AG09309 (cell line): ENCODE results near the gene EDEM3.

Source experiments
- DNase-seq: peaks from one replicate; pipeline ENCODE4 v3.0.0-alpha.2; 2010; ENCODE audit warnings: low read depth
- H3K4me3 ChIP-seq: 2 replicates; pipeline ENCODE4 v1.5.1; 2011; ENCODE audit warnings: mild to moderate bottlenecking, low read depth, low read length, moderate library complexity; ENCODE audit not compliant: control insufficient read depth
- TF ChIP-seq, protein P1 (sequence below): IDR thresholded peaks from 2 replicates; pipeline ENCODE4 v1.5.1; 2011; ENCODE audit warnings: mild to moderate bottlenecking, low read depth, low read length, inconsistent platforms; ENCODE audit not compliant: insufficient read depth, control insufficient read depth; ENCODE audit errors: missing control alignments

Gene EDEM3

DNA sequence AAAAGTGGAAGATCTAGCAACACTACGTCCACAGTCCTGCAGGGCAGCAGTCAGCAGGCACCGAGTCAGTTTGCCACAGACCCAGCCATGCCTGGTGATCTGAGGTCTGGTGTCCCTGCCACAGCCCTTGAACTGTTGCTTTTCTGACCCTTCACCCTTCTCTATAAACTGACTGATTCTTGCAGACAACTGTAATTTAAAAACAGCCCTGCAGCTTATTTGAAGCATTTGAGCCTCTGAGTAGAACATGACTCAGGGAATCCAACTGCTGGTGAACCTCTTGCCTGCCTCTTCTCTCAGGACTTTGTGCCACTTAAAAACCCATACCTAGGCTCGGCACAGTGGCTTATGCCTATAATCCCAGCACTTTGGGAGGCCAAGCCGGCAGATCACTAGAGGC lies 107.2 kb downstream of the EDEM3 start:
- TF ChIP-seq, protein P1, sequence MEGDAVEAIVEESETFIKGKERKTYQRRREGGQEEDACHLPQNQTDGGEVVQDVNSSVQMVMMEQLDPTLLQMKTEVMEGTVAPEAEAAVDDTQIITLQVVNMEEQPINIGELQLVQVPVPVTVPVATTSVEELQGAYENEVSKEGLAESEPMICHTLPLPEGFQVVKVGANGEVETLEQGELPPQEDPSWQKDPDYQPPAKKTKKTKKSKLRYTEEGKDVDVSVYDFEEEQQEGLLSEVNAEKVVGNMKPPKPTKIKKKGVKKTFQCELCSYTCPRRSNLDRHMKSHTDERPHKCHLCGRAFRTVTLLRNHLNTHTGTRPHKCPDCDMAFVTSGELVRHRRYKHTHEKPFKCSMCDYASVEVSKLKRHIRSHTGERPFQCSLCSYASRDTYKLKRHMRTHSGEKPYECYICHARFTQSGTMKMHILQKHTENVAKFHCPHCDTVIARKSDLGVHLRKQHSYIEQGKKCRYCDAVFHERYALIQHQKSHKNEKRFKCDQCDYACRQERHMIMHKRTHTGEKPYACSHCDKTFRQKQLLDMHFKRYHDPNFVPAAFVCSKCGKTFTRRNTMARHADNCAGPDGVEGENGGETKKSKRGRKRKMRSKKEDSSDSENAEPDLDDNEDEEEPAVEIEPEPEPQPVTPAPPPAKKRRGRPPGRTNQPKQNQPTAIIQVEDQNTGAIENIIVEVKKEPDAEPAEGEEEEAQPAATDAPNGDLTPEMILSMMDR = no peak
- H3K4me3 ChIP-seq = no peak overlapping the region
- no peak for DNase-seq

DNA sequence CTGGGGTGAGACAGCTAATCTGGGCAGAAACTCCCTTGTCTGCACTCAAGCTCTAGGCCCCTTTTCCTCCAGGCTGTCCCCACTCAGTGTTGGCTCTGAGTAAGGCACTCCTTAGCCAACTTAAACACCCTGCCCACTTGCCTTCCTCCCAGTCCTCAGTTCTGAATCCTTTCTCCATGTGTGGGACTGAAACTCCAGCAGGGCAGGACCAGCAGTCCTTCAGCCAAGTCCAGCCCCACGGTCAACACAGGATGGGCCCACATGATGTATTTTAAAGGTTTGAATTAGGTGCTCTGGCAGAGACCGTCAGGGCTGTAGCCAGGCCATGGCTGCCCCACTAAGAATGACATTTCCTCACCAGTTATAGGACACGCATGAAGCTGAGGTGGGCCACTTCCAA lies 107.8 kb downstream of the EDEM3 start:
- TF ChIP-seq, protein P1 = no peak
- no peak for DNase-seq
- no peak overlapping the region for H3K4me3 ChIP-seq

DNA sequence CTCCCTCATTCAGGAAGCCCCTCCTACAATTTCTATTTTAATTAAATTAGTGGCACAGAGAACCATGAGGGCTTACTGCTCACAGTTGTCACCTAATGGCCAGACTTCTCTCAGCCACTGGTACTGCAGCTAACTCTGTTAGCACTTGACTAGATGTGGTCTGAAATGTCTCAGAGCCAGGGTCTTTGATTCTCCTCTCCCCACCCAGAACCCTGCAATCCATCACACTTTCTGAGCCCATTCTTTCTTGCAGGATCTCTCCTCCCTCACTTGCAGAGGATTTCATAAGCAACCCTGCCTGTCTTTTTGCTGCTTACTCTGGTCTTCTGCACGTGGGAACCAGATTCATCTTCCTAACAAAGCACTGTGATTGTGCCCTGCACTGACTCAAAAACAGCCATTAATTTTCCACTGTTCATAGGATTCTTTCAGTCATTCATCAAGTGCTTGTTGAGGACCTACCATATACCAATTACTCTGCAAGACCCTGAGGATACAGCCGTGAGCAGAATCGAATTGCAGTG lies 108.4 kb downstream of the EDEM3 start:
- DNase-seq = no peak
- no peak overlapping the region for H3K4me3 ChIP-seq
- TF ChIP-seq, protein P1 = no peak

DNA sequence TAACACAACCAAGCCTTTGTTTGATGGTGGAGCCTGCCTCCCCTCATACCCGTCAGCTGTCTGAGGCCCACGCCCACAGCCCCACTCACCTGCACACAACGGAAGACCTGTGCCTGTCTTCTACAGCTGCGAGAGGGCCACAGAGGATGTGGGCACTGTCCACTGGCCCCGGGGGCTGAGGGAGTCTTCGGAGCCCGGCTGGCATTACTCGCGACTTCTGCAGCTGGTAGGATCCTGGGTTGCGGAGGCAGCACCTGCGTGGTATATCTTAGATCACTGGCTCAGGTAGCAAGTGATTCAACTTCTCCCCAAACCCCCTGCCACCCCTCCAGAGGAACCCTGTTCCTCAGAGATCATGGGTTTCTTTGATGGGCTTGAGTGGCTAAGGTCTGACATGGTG lies 109.9 kb downstream of the EDEM3 start:
- TF ChIP-seq, protein P1 = no peak
- no peak overlapping the region for H3K4me3 ChIP-seq
- no peak for DNase-seq

DNA sequence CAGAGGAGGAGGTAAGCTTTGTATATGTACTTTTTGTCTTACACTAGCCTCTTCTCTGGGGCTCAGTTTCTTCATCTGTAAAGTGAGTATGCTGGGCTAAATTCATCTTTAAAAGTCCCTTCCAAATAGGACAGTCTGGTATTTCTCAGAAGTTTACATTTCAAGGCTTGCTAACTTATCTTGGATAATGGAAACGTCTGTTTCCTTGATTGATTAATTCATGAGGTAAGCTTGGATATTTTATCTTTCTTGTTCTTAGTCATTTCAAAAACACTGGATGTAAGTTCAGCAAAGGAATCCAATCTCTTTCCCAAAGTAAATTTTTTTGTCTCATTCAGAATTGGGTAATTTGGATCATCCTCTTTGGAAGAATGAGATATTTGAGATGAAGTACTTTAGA lies 111.0 kb downstream of the EDEM3 start:
- H3K4me3 ChIP-seq = no peak overlapping the region
- TF ChIP-seq, protein P1 = no peak
- DNase-seq = no peak

DNA sequence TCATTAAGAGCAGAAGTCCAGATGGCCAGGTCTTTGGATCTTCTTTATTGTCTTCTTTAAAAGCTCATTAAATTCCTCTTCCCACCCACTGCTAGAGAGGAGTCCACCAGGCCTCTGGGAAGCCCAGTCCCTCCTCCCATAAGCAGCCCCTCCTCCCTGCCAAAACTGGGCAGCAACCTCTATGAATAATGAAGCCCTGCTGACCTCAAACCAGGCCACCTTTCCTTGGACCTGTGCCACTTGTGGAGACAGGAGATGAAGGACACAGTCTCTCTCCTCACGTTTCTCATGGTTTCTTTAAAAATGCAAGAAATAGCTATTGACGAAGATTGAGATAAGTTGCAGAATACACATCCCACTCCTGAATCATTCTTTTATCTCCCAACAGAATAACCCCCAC lies 112.8 kb downstream of the EDEM3 start:
- TF ChIP-seq, protein P1 = no peak
- DNase-seq = no peak

DNA sequence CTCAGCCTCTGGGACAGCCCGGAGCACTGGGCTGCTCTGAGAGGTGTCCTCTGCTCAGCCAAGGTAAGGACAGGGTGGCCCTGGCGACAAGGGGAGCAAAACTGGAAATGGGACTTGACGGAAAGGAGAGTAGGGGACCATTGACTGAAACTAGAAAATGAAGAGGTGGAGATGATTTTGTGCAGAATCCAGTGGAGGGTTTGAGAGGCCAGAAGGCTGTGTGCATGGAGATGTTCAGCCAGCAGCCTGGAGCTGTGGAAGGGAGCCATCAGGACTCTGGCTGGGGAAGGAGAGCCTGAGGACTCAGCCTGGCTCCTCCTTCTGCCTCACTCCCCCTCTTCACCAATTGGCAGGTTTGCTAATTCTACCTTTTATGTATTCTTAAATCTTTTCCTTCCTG lies 114.2 kb downstream of the EDEM3 start:
- H3K4me3 ChIP-seq = no peak overlapping the region
- TF ChIP-seq, protein P1 = no peak
- DNase-seq = no peak

More for the DNA sequence above, 112.8 kb downstream of the EDEM3 start:
- no peak overlapping the region for H3K4me3 ChIP-seq
